ENCODE measurements around the gene ZNF335. TPM values are rescaled to one million over a fixed set of nuclear protein-coding genes. Genes with fewer than 3 reads are reported as not detected.

ZNF335 gene
- total RNA-seq, 6 experiments from 2014 or later, result 6.5 to 9.3 (median 7.8) TPM

- Histone ChIP-seq H3K4me1 (no peaks in the 10 kb centered on the region), H3K27me3 (no peaks in the 10 kb centered on the region)
Observed at GRCh38 chr20:46004187-46004586, 32.2 kb upstream of the ZNF335 start.

DNA sequence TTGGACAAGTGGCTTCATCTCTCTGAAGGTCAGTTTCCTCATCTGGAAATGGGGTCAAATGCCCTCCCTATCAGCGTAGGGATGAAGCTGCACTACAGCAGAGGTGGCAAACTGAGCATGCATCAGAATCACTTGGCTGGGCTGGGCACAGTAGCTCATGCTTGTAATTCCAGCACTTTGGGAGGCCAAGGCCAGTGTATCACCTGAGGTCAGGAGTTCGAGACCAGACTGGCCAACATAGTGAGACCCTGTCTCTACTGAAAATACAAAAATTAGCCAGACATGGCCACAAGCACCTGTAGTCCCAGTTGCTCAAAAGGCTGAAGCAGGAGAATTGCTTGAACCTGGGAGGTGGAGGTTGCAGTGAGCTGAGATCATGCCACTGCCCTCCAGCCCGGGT, 30.0 kb upstream of the ZNF335 start:
- ATAC-seq, result no peak
- TF ChIP-seq, protein P1, sequence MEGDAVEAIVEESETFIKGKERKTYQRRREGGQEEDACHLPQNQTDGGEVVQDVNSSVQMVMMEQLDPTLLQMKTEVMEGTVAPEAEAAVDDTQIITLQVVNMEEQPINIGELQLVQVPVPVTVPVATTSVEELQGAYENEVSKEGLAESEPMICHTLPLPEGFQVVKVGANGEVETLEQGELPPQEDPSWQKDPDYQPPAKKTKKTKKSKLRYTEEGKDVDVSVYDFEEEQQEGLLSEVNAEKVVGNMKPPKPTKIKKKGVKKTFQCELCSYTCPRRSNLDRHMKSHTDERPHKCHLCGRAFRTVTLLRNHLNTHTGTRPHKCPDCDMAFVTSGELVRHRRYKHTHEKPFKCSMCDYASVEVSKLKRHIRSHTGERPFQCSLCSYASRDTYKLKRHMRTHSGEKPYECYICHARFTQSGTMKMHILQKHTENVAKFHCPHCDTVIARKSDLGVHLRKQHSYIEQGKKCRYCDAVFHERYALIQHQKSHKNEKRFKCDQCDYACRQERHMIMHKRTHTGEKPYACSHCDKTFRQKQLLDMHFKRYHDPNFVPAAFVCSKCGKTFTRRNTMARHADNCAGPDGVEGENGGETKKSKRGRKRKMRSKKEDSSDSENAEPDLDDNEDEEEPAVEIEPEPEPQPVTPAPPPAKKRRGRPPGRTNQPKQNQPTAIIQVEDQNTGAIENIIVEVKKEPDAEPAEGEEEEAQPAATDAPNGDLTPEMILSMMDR (IDR thresholded peaks at IDR 0.05), result no peak
- no peak for TF ChIP-seq POLR2A (IDR thresholded peaks at IDR 0.05)
- intact Hi-C loops (cut with DNase I), result no loop called here
- H3K9me3 ChIP-seq, result no peaks in the 10 kb centered on the region
- H3K4me1 ChIP-seq, result no peaks in the 10 kb centered on the region
- 95% methylated on average over 2 of the region's 3 CpGs for WGBS (ENCODE audit: insufficient coverage, low coverage, low lambda C conversion rate, missing lambda C conversion rate)
- no peak overlapping the region for H3K27ac ChIP-seq
- no peak for DNase-seq
- no peaks in the 10 kb centered on the region for H3K36me3 ChIP-seq
- no peak overlapping the region for H3K4me3 ChIP-seq
- H3K27me3 ChIP-seq, result no peaks in the 10 kb centered on the region

More at GRCh38 chr20:46004187-46004586, 32.2 kb upstream of the ZNF335 start:
- Histone ChIP-seq H3K4me3 (no peak overlapping the region), H3K36me3 (no peaks in the 10 kb centered on the region), H3K27ac (no peak overlapping the region), H3K9me3 (no peaks in the 10 kb centered on the region)
- intact Hi-C loops (cut with DNase I), result no loop called here
- DNase-seq, result peak in 1 of 3 donors; percentile 55
- ATAC-seq, result peak; percentile 27 to 63 (median 54)
- 33% methylated on average over 4 of the region's 4 CpGs for whole genome bisulfite sequencing (ENCODE audit: insufficient coverage, low coverage, low lambda C conversion rate, missing lambda C conversion rate)
- no peak for TF ChIP-seq POLR2A (IDR thresholded peaks at IDR 0.05)
- TF ChIP-seq, protein P1 (IDR thresholded peaks at IDR 0.05), result no peak

DNA sequence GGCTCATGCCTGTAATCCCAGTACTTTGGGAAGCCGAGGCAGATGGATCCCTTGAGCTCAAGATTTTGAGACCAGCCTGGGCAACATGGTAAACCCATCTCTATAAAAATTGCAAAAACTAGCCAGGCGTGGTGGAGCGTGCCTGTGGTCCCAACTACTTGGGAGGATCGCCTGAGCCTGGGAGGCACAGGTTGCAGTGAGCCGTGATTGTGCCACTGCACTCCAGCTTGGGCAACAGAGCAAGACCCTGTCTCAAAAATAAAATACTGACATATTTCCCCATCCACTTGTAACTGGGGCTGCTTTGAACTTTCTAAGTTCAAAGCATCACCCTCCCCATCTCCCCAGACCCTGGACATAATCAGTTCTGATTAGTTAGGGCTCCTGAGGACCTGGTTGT, 29.5 kb upstream of the ZNF335 start:
- intact Hi-C loops (cut with DNase I), result no loop called here
- ATAC-seq, result no peak
- Histone ChIP-seq H3K27ac (no peak overlapping the region), H3K27me3 (no peaks in the 10 kb centered on the region), H3K4me3 (no peak overlapping the region), H3K36me3 (no peaks in the 10 kb centered on the region), H3K9me3 (no peaks in the 10 kb centered on the region), H3K4me1 (no peaks in the 10 kb centered on the region)
- 42% methylated on average over 2 of the region's 5 CpGs for WGBS (ENCODE audit: insufficient coverage, low coverage, low lambda C conversion rate, missing lambda C conversion rate)
- no peak for DNase-seq
- no peak for TF ChIP-seq POLR2A (IDR thresholded peaks at IDR 0.05)
- TF ChIP-seq, protein P1 (IDR thresholded peaks at IDR 0.05), result no peak

GRCh38 chr20:46000262-46000996, 28.4 kb upstream of the ZNF335 start:
- 51% methylated on average over 15 of the region's 16 CpGs for WGBS (ENCODE audit: insufficient coverage, low coverage, low lambda C conversion rate, missing lambda C conversion rate)
- ATAC-seq (peak in 2 of 4 donors; percentile 16 to 24), DNase-seq (no peak)
- H3K4me3 ChIP-seq, result no peak overlapping the region
- no peaks in the 10 kb centered on the region for H3K36me3 ChIP-seq
- TF ChIP-seq, protein P1 (IDR thresholded peaks at IDR 0.05), result no peak
- TF ChIP-seq POLR2A (IDR thresholded peaks at IDR 0.05), result no peak
- H3K4me1 ChIP-seq, result no peaks in the 10 kb centered on the region
- intact Hi-C loops (cut with DNase I), result no loop called here
- H3K9me3 ChIP-seq, result no peaks in the 10 kb centered on the region
- no peak overlapping the region for H3K27ac ChIP-seq
- H3K27me3 ChIP-seq, result no peaks in the 10 kb centered on the region

All from right lobe of liver (tissue), 6 donors.